SJCRH30 (cell line): ENCODE results near the gene UGT2A1. TPM values are rescaled to one million over a fixed set of nuclear protein-coding genes. Genes with fewer than 3 reads are reported as not detected.
A peak's percentile ranks its signal among the peaks of the same experiment; 100 is the strongest.

Experiments
- DNase-seq, 2 experiments: peaks; one replicate each; pipeline ENCODE4 v3.0.0-alpha.2; 2015 to 2020
- H3K27ac ChIP-seq: fragments of 250-450 bp; sonication (Bioruptor Pico); 2 replicates; pipeline ENCODE4 v1.5.1; 2020; ENCODE audit warnings: mild to moderate bottlenecking, moderate library complexity
- H3K27me3 ChIP-seq: fragments of 250-450 bp; sonication (Bioruptor Pico); 2 replicates; pipeline ENCODE4 v1.5.1; 2020; ENCODE audit warnings: mild to moderate bottlenecking, moderate library complexity
- H3K36me3 ChIP-seq: fragments of 250-450 bp; sonication (Bioruptor Pico); 2 replicates; pipeline ENCODE4 v1.5.1; 2020; ENCODE audit warnings: mild to moderate bottlenecking, moderate library complexity
- H3K4me1 ChIP-seq: fragments of 250-450 bp; sonication (Bioruptor Pico); 2 replicates; pipeline ENCODE4 v1.5.1; 2020; ENCODE audit warnings: mild to moderate bottlenecking, moderate library complexity
- H3K4me3 ChIP-seq: fragments of 250-450 bp; sonication (Bioruptor Pico); 2 replicates; pipeline ENCODE4 v1.5.1; 2020; ENCODE audit warnings: mild to moderate bottlenecking, moderate library complexity
- H3K9me3 ChIP-seq: fragments of 250-450 bp; sonication (Bioruptor Pico); replicated peaks from 2 replicates; pipeline ENCODE4 v1.5.1; 2020; ENCODE audit warnings: mild to moderate bottlenecking, moderate library complexity
- total RNA-seq: library from RNA; depleted of rRNA; stranded (reverse); fragments of >200 nt; shearing (Covaris generic); gene quantifications from 2 replicates; pipeline ENCODE4 v1.2.3, GENCODE V29; 2014

Gene UGT2A1
- total RNA-seq, 1 experiment from 2014 or later: not detected

- no peak overlapping the region for H3K4me3 ChIP-seq
- H3K4me1 ChIP-seq: peaks cover 11% of the 10 kb centered on the region; the same call in 1 of the 2 replicates
- no peaks in the 10 kb centered on the region for H3K27me3 ChIP-seq
- H3K9me3 ChIP-seq: no peaks in the 10 kb centered on the region
- no peaks in the 10 kb centered on the region for H3K36me3 ChIP-seq
- no peak overlapping the region for H3K27ac ChIP-seq
- DNase-seq: no peak
Measured at GRCh38 chr4:69640289-69640688, 12.8 kb downstream of the UGT2A1 start.

- H3K9me3 ChIP-seq: peaks cover 2% of the 10 kb centered on the region; the same call in 1 of the 2 replicates
- DNase-seq: no peak
- peaks cover 11% of the 10 kb centered on the region; the same call in 1 of the 2 replicates for H3K4me1 ChIP-seq
- H3K27me3 ChIP-seq: no peaks in the 10 kb centered on the region
- H3K4me3 ChIP-seq: no peak within 1 kb of the TSS
- H3K36me3 ChIP-seq: no peaks in the 10 kb centered on the region
- H3K27ac ChIP-seq: no peak within 1 kb of the TSS
Measured at GRCh38 chr4:69639542-69639941, 13.5 kb downstream of the UGT2A1 start, which contains the start of gene UGT2A2. UGT2A2 (minus strand) TSS chr4:69639642; CDS start chr4:69639640, 2 bp downstream.

- no peaks in the 10 kb centered on the region for H3K4me1 ChIP-seq
- H3K4me3 ChIP-seq: no peak overlapping the region
- no peaks in the 10 kb centered on the region for H3K9me3 ChIP-seq
- peak; percentile 15 to 71 for DNase-seq
- no peak overlapping the region for H3K27ac ChIP-seq
- H3K27me3 ChIP-seq: no peaks in the 10 kb centered on the region
- no peaks in the 10 kb centered on the region for H3K36me3 ChIP-seq
Measured at GRCh38 chr4:69617083-69617694, 35.9 kb downstream of the UGT2A1 start.

- H3K4me1 ChIP-seq: no peaks in the 10 kb centered on the region
- no peaks in the 10 kb centered on the region for H3K9me3 ChIP-seq
- no peak overlapping the region for H3K27ac ChIP-seq
- H3K27me3 ChIP-seq: no peaks in the 10 kb centered on the region
- DNase-seq: no peak
- H3K36me3 ChIP-seq: no peaks in the 10 kb centered on the region
- no peak overlapping the region for H3K4me3 ChIP-seq
Measured at GRCh38 chr4:69610484-69610883, 42.6 kb downstream of the UGT2A1 start.

- Histone ChIP-seq H3K27ac (no peak overlapping the region), H3K9me3 (no peaks in the 10 kb centered on the region)
Measured at GRCh38 chr4:69601065-69601464, 52.0 kb downstream of the UGT2A1 start.

GRCh38 chr4:69600013-69600412 is 53.0 kb downstream of the UGT2A1 start:
- no peak for DNase-seq
- H3K9me3 ChIP-seq: no peaks in the 10 kb centered on the region
- H3K36me3 ChIP-seq: no peaks in the 10 kb centered on the region
- H3K4me1 ChIP-seq: peaks cover 3% of the 10 kb centered on the region
- no peak overlapping the region for H3K4me3 ChIP-seq
- H3K27me3 ChIP-seq: no peaks in the 10 kb centered on the region
- H3K27ac ChIP-seq: no peak overlapping the region

More at GRCh38 chr4:69601065-69601464, 52.0 kb downstream of the UGT2A1 start:
- Histone ChIP-seq H3K4me1 (no peaks in the 10 kb centered on the region), H3K36me3 (no peaks in the 10 kb centered on the region), H3K4me3 (no peak overlapping the region), H3K27me3 (no peaks in the 10 kb centered on the region)
- peak in 1 of 2 experiments; percentile 10 for DNase-seq

GRCh38 chr4:69594382-69594781 is 58.7 kb downstream of the UGT2A1 start:
- peak overlapping the region; percentile 23 for H3K4me3 ChIP-seq
- peaks cover 17% of the 10 kb centered on the region for H3K4me1 ChIP-seq
- H3K36me3 ChIP-seq: no peaks in the 10 kb centered on the region
- H3K9me3 ChIP-seq: no peaks in the 10 kb centered on the region
- DNase-seq: peak; percentile 85 to 94
- H3K27ac ChIP-seq: peak overlapping the region; percentile 84
- no peaks in the 10 kb centered on the region for H3K27me3 ChIP-seq

GRCh38 chr4:69591364-69591763 is 61.7 kb downstream of the UGT2A1 start:
- no peak overlapping the region for H3K27ac ChIP-seq
- no peaks in the 10 kb centered on the region for H3K36me3 ChIP-seq
- no peaks in the 10 kb centered on the region for H3K9me3 ChIP-seq
- H3K27me3 ChIP-seq: no peaks in the 10 kb centered on the region
- no peak overlapping the region for H3K4me3 ChIP-seq
- H3K4me1 ChIP-seq: peaks cover 17% of the 10 kb centered on the region
- no peak for DNase-seq

- Histone ChIP-seq H3K27ac (no peak overlapping the region), H3K36me3 (no peaks in the 10 kb centered on the region), H3K9me3 (no peaks in the 10 kb centered on the region), H3K4me3 (no peak overlapping the region), H3K27me3 (no peaks in the 10 kb centered on the region), H3K4me1 (peaks cover 14% of the 10 kb centered on the region)
- no peak for DNase-seq
Measured at GRCh38 chr4:69589884-69590283, 63.2 kb downstream of the UGT2A1 start.

- H3K27me3 ChIP-seq: no peaks in the 10 kb centered on the region
- H3K9me3 ChIP-seq: no peaks in the 10 kb centered on the region
- H3K27ac ChIP-seq: no peak overlapping the region
- peak in 1 of 2 experiments; percentile 16 for DNase-seq
- 0 out of 2 replicates have a peak, but pooled peaks cover 4% of the 10 kb centered on the region for H3K4me1 ChIP-seq
- no peak overlapping the region for H3K4me3 ChIP-seq
- no peaks in the 10 kb centered on the region for H3K36me3 ChIP-seq
Measured at GRCh38 chr4:69584135-69584534, 68.9 kb downstream of the UGT2A1 start.

GRCh38 chr4:69583543-69583942 is 69.5 kb downstream of the UGT2A1 start:
- Histone ChIP-seq H3K36me3 (no peaks in the 10 kb centered on the region), H3K27me3 (no peaks in the 10 kb centered on the region)
- no peak for DNase-seq

GRCh38 chr4:69577245-69577644 is 75.8 kb downstream of the UGT2A1 start:
- Histone ChIP-seq H3K36me3 (no peaks in the 10 kb centered on the region), H3K9me3 (no peaks in the 10 kb centered on the region), H3K27me3 (peaks cover 2% of the 10 kb centered on the region; the same call in 1 of the 2 replicates), H3K4me3 (no peak overlapping the region), H3K27ac (no peak overlapping the region), H3K4me1 (no peaks in the 10 kb centered on the region)
- no peak for DNase-seq

More at GRCh38 chr4:69583543-69583942, 69.5 kb downstream of the UGT2A1 start:
- Histone ChIP-seq H3K9me3 (no peaks in the 10 kb centered on the region), H3K4me3 (no peak overlapping the region), H3K27ac (no peak overlapping the region), H3K4me1 (0 out of 2 replicates have a peak, but pooled peaks cover 4% of the 10 kb centered on the region)

- no peaks in the 10 kb centered on the region for H3K4me1 ChIP-seq
- no peaks in the 10 kb centered on the region for H3K9me3 ChIP-seq
Measured at GRCh38 chr4:69576251-69576877, 76.7 kb downstream of the UGT2A1 start.

GRCh38 chr4:69568787-69569186 is 84.3 kb downstream of the UGT2A1 start:
- no peaks in the 10 kb centered on the region for H3K9me3 ChIP-seq
- no peaks in the 10 kb centered on the region for H3K4me1 ChIP-seq
- DNase-seq: no peak
- H3K27me3 ChIP-seq: peaks cover 4% of the 10 kb centered on the region; the same call in 1 of the 2 replicates
- H3K4me3 ChIP-seq: no peak overlapping the region
- no peak overlapping the region for H3K27ac ChIP-seq
- no peaks in the 10 kb centered on the region for H3K36me3 ChIP-seq

More at GRCh38 chr4:69576251-69576877, 76.7 kb downstream of the UGT2A1 start:
- Histone ChIP-seq H3K27me3 (peaks cover 4% of the 10 kb centered on the region; the same call in 1 of the 2 replicates), H3K27ac (no peak overlapping the region), H3K36me3 (no peaks in the 10 kb centered on the region), H3K4me3 (no peak overlapping the region)
- no peak for DNase-seq

GRCh38 chr4:69563424-69563823 is 89.6 kb downstream of the UGT2A1 start:
- H3K27ac ChIP-seq: no peak overlapping the region
- no peaks in the 10 kb centered on the region for H3K27me3 ChIP-seq
- H3K4me1 ChIP-seq: no peaks in the 10 kb centered on the region
- no peak for DNase-seq
- H3K4me3 ChIP-seq: no peak overlapping the region
- H3K9me3 ChIP-seq: no peaks in the 10 kb centered on the region
- H3K36me3 ChIP-seq: no peaks in the 10 kb centered on the region
